Esophagus muscularis mucosa (tissue), 4 donors: ENCODE data around the gene MATN1. TPM values are rescaled to one million over a fixed set of nuclear protein-coding genes. Genes with fewer than 3 reads are reported as not detected.

Experiments used
- DNase-seq: peaks from one replicate; pipeline ENCODE4 v3.0.0-alpha.2; 2017; ENCODE audit errors: extremely low spot score
- H3K27ac ChIP-seq, 4 donors: fragments of 200-600 bp; sonication (generic); replicated peaks in 1 of 4; 1 replicate in 3 of 4; 2 replicates in 1 of 4; pipeline ENCODE4 v1.5.1; 2016 to 2019; ENCODE audit warnings: mild to moderate bottlenecking in 1 of 4
- H3K27me3 ChIP-seq, 4 donors: fragments of 200-600 bp; sonication (generic); one replicate each; pipeline versions ENCODE4 v1.5.1 to v1.6.0; 2016 to 2019
- H3K36me3 ChIP-seq, 4 donors: fragments of 200-600 bp; sonication (generic); one replicate each; pipeline ENCODE4 v1.5.1; 2016 to 2019
- H3K4me1 ChIP-seq, 4 donors: fragments of 200-600 bp; sonication (generic); one replicate each; pipeline ENCODE4 v1.5.1; 2016 to 2019
- H3K4me3 ChIP-seq, 4 donors: fragments of 200-600 bp; sonication (generic); 1 replicate in 2 of 4; 2 replicates in 2 of 4; pipeline ENCODE4 v1.5.1; 2016 to 2019; ENCODE audit warnings: mild to moderate bottlenecking in 4 of 4, moderate library complexity in 1 of 4
- H3K9me3 ChIP-seq, 4 donors: fragments of 200-600 bp; sonication (generic); 1 replicate in 3 of 4; 2 replicates in 1 of 4; pipeline ENCODE4 v1.5.1; 2016 to 2019
- CTCF ChIP-seq, 3 experiments: fragments of 200-600 bp in 2 of 3; fragments of 450-650 bp in 1 of 3; sonication (generic) in 2 of 3; IDR thresholded peaks; one replicate each; pipeline ENCODE4 v1.5.1; 2017 to 2019; ENCODE audit warnings: antibody characterized with exemption in 3 of 3, mild to moderate bottlenecking in 2 of 3, moderate library complexity in 1 of 3
- EP300 ChIP-seq: sonication (generic); formaldehyde crosslinking; IDR thresholded peaks from one replicate; pipeline ENCODE4 v1.6.1; 2017; ENCODE audit warnings: antibody characterized with exemption
- POLR2A ChIP-seq: fragments of 450-650 bp; IDR thresholded peaks from one replicate; pipeline ENCODE4 v1.6.1; 2017; ENCODE audit warnings: antibody characterized with exemption, moderate library complexity, mild to moderate bottlenecking, low read depth
- POLR2AphosphoS5 ChIP-seq, 2 donors: sonication (generic); formaldehyde crosslinking; IDR thresholded peaks; one replicate each; pipeline ENCODE4 v1.6.1; 2017; ENCODE audit warnings: antibody characterized with exemption in 2 of 2
- WGBS: methylation state at CpG from one replicate; pipeline ENCODE4 v1.1.5; 2018; 5-methylcytosine and 5-hydroxymethylcytosine counted together
- intact Hi-C: fragments of 100-400 bp; cut with DNase I; formaldehyde crosslinking; loops from one replicate; pipeline ENCODE4 v1.15.1; 2023
- total RNA-seq, 4 donors: library from RNA; depleted of rRNA; stranded (reverse); fragments of >200 nt; gene quantifications; one replicate each; pipeline versions ENCODE4 v1.1.0 to v1.2.1, GENCODE V29; 2016

The MATN1 gene
- total RNA-seq, 4 donors from 2014 or later: not detected

GRCh38 chr1:30760596-30761324 lies 37.4 kb upstream of the MATN1 start:
- 87% methylated on average over 18 of the region's 18 CpGs for WGBS
- Histone ChIP-seq H3K27me3 (peaks cover 0 to 4% (median 0%) of the 10 kb centered on the region in 4 donors), H3K36me3 (no peaks in the 10 kb centered on the region), H3K4me3 (no peak overlapping the region), H3K9me3 (no peaks in the 10 kb centered on the region), H3K27ac (no peak overlapping the region), H3K4me1 (peaks cover 7 to 18% (median 12%) of the 10 kb centered on the region in 4 donors)
- intact Hi-C loops: no loop called here
- TF ChIP-seq POLR2AphosphoS5 (IDR thresholded peaks at IDR 0.05) (no peak), CTCF (IDR thresholded peaks at IDR 0.05) (no peak), EP300 (no peak), POLR2A (no peak)
- no peak for DNase-seq

GRCh38 chr1:30759718-30760281 lies 36.4 kb upstream of the MATN1 start:
- H3K4me1 ChIP-seq: peaks cover 7 to 18% (median 12%) of the 10 kb centered on the region in 4 donors
- TF ChIP-seq EP300 (no peak), POLR2AphosphoS5 (IDR thresholded peaks at IDR 0.05) (no peak), POLR2A (no peak), CTCF (IDR thresholded peaks at IDR 0.05) (no peak)
- no peak overlapping the region for H3K27ac ChIP-seq
- DNase-seq: no peak
- H3K27me3 ChIP-seq: peaks cover 0 to 13% (median 0%) of the 10 kb centered on the region in 4 donors
- intact Hi-C loops: no loop called here
- H3K9me3 ChIP-seq: no peaks in the 10 kb centered on the region
- no peaks in the 10 kb centered on the region for H3K36me3 ChIP-seq
- WGBS: 89% methylated on average over 13 of the region's 13 CpGs
- no peak overlapping the region for H3K4me3 ChIP-seq

GRCh38 chr1:30758785-30759380 lies 35.5 kb upstream of the MATN1 start:
- TF ChIP-seq CTCF (IDR thresholded peaks at IDR 0.05) (no peak), EP300 (no peak), POLR2AphosphoS5 (IDR thresholded peaks at IDR 0.05) (no peak), POLR2A (no peak)
- Histone ChIP-seq H3K4me3 (no peak overlapping the region), H3K4me1 (peaks cover 5 to 16% (median 11%) of the 10 kb centered on the region in 4 donors), H3K9me3 (no peaks in the 10 kb centered on the region), H3K27me3 (peaks cover 0 to 17% (median 0%) of the 10 kb centered on the region in 4 donors), H3K36me3 (no peaks in the 10 kb centered on the region), H3K27ac (no peak overlapping the region)
- DNase-seq: no peak
- intact Hi-C loops: no loop called here

- H3K36me3 ChIP-seq: no peaks in the 10 kb centered on the region
- peaks cover 0 to 10% (median 8%) of the 10 kb centered on the region in 4 donors for H3K4me1 ChIP-seq
- no peak overlapping the region for H3K4me3 ChIP-seq
- intact Hi-C loops: no loop called here
- H3K27me3 ChIP-seq: peaks cover 0 to 17% (median 0%) of the 10 kb centered on the region in 4 donors
- H3K27ac ChIP-seq: peak overlapping the region in 3 of 4 donors; percentile 61 to 70 (median 66)
- DNase-seq: no peak
- TF ChIP-seq POLR2AphosphoS5 (IDR thresholded peaks at IDR 0.05) (no peak), POLR2A (no peak), EP300 (no peak), CTCF (IDR thresholded peaks at IDR 0.05) (no peak)
- H3K9me3 ChIP-seq: no peaks in the 10 kb centered on the region
- WGBS: 73% methylated on average over 7 of the region's 7 CpGs
These were observed 34.8 kb upstream of the MATN1 start for GRCh38 chr1:30758121-30758688.
